ENCODE measurements around the gene DNAJC12.
"Not testable (repeated sequence)": the region's sequence is repeated elsewhere in the genome, so short reads cannot be mapped to it uniquely, and the experiment has no call there.

DNAJC12 gene

GRCh38 chr10:67764012-67764822 lies 73.8 kb downstream of the DNAJC12 start:
- in situ Hi-C loops (cut with HindIII; ENCODE audit: low pct_ligation_motif_present, low sequenced_read_pairs), result no loop called here
- Histone ChIP-seq H3K4me3 (ENCODE audit: low read depth, low read length) (peak overlapping the region; percentile 83), H3K27ac (peak overlapping the region; percentile 70), H3K27me3 (replicated peaks) (no peaks in the 10 kb centered on the region), H3K36me3 (replicated peaks) (no peaks in the 10 kb centered on the region)
- no peak for TF ChIP-seq CTCF (IDR thresholded peaks at IDR 0.05; ENCODE audit: low read depth, low read length, missing control alignments)
- DNase-seq, result peak; percentile 88

DNA sequence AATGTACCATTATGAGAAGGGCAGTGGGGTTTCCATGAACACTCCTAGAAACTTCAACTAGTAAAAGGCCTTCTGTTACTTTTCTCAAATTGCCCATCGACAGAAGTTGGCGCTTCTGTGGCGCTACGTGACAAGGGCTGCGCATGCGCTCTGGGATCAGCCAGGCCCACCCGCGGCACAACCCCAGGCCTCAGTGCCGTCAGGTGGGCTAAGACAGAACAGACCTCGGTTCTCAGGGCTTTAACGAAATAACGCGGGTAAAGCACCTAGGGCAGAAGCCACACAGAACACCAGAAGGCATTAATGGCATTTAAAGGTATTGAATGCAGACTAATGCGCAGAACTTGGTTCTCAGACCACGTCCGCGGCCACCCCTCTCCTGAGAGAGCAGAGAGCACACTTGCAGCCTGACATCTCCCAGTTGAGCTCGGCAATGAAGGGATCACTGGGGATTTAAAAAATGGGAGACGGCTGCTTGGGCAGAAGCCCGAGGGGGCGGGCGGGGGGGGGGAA lies 74.4 kb downstream of the DNAJC12 start:
- TF ChIP-seq CTCF (IDR thresholded peaks at IDR 0.05; ENCODE audit: low read depth, low read length, missing control alignments), result no peak
- in situ Hi-C loops (cut with HindIII; ENCODE audit: low pct_ligation_motif_present, low sequenced_read_pairs), result no loop called here
- Histone ChIP-seq H3K27ac (no peak overlapping the region), H3K27me3 (replicated peaks) (no peaks in the 10 kb centered on the region), H3K36me3 (replicated peaks) (no peaks in the 10 kb centered on the region), H3K4me3 (ENCODE audit: low read depth, low read length) (peak overlapping the region; percentile 83)
- DNase-seq, result peak; percentile 25

DNA sequence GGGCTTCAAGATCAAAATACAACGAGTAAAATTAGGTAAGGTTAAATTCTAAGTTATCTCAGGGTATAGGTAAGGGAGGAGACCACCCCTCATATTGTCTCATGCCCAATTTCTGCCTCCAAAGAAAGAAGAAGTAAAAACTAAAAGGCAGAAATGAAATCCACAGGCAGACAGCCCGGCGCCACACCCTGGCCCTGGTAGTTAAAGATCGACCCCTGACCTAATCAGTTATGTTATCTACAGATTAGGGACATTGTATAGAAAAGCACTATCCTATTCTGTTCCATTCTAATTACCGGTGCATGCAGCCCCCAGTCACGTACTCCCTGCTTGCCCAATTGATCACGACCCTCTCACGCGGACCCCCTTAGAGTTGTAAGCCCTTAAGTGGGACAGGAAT lies 75.4 kb downstream of the DNAJC12 start:
- H3K36me3 ChIP-seq (replicated peaks); H3K27ac ChIP-seq; in situ Hi-C loops (cut with HindIII; ENCODE audit: low pct_ligation_motif_present, low sequenced_read_pairs); H3K27me3 ChIP-seq (replicated peaks); H3K4me3 ChIP-seq (ENCODE audit: low read depth, low read length); DNase-seq: not testable (repeated sequence)

DNA sequence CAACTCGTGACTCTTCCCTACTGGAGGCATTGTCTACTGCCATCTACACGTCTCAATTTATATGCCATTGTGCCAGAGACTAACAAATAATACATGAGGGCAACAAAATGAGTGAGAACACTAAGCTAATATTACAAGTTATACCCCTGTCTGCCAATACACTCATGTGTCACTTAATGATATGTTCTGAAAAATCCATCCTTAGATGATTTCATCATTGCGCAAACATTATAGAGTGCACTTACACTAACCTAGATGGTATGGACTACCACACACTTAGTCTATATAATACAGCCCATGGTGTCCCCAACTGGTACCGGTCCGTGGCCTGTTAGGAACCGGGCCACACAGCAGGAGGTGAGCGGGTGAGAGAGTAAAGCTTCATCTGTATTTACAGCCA lies 77.7 kb downstream of the DNAJC12 start:
- in situ Hi-C loops (cut with HindIII; ENCODE audit: low pct_ligation_motif_present, low sequenced_read_pairs), result no loop called here
- Histone ChIP-seq H3K4me3 (ENCODE audit: low read depth, low read length) (no peak overlapping the region), H3K27ac (no peak overlapping the region), H3K27me3 (replicated peaks) (no peaks in the 10 kb centered on the region), H3K36me3 (replicated peaks) (no peaks in the 10 kb centered on the region)
- no peak for TF ChIP-seq CTCF (IDR thresholded peaks at IDR 0.05; ENCODE audit: low read depth, low read length, missing control alignments)
- DNase-seq, result no peak

Measured in brain microvascular endothelial cell (primary cell).